ENCODE data around the gene GPR35.

Gene GPR35

DNA sequence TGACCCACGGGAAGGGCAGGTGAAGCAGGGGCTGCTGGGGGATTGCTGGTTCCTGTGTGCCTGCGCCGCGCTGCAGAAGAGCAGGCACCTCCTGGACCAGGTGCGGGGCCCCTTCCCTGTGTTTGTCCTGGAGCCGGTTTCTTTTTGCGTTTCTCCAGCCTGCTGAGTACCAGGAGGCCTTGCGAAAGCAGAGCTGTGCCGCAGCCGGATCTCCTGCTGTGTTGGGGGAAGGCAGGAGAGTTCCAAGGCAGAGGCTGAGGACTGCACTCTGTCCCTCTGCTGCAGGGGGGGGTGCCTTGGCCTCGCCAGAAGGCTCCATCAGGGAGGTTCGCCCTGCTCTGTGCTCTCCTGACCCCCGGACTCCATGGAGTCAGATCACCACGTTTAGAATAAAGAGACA, 35.9 kb upstream of the GPR35 start:
- DNase-seq = no peak

GRCh38 chr2:240589850-240590525, 35.3 kb upstream of the GPR35 start:
- no peak for DNase-seq

- DNase-seq = no peak
These were observed 34.6 kb upstream of the GPR35 start for GRCh38 chr2:240590681-240591111.

GRCh38 chr2:240591226-240591625, 34.1 kb upstream of the GPR35 start:
- no peak for DNase-seq

GRCh38 chr2:240591784-240592183, 33.5 kb upstream of the GPR35 start:
- DNase-seq = no peak

DNA sequence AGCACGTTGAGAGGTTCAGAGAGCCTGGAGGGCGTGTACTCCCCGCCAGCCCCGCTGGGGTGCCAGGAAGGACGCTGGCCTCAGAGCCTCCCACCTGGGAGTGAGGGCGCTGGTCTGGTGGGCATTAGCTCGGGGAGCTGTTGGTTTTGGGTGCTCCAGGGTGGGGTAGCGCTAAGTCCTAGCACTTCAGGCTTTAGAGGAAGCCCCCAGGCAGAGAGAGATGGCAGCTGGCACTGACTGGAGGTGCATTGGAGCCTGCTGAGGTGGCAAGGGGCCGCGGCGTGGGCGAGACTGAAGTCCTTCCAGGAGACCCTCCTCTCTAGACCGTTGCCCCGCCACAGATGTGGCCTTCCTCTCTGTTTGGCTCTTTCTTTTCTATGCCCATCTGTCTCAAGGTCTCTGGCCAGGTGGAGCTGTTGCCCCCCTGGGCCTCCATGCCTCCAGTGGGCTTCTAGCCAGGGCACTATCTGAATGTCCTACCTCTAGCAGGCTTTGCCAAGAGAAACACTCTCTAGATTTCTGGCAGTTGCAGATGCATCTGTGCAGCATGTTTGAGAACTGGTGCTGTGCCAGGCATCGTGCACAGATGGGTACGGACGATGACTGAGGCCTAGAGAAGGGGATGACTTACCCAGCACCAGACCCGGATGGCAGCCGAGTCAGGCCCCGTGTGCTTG, 32.1 kb upstream of the GPR35 start:
- DNase-seq = no peak

DNA sequence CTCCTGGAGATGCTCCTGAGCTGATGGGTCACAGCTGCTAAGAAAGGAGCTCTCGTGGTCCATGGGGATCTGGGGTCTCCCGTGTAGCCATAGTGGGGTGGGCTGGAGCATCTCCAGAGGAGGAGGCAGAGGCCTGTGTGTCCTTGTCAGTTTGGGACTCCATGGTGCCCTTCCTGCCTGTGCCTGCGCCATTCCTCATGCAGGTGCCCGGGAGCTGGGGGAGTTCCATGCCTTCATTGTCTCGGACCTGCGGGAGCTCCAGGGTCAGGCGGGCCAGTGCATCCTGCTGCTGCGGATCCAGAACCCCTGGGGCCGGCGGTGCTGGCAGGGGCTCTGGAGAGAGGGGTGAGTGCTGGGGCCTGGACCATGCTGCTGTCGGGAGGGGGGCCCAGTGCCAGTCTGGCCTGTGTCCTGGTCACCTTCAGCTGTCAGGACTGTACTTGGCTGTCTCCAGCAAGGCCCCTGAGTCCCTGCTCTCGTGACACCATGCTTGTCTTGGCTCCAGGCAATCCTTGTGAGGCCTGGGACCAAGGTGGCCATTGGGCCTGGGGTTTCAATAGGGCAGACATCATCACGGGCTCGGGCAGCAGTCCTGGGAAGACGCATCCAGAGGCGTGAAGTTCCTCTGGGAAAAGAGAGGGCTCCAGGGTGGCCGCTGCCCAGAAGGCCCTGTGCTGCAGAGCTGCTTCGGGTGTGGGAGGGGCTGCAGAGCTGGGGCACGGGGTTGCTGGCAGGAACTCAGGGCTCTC, 31.4 kb upstream of the GPR35 start:
- DNase-seq = no peak

- no peak for DNase-seq
These were observed 30.5 kb upstream of the GPR35 start for GRCh38 chr2:240594511-240595380.

DNA sequence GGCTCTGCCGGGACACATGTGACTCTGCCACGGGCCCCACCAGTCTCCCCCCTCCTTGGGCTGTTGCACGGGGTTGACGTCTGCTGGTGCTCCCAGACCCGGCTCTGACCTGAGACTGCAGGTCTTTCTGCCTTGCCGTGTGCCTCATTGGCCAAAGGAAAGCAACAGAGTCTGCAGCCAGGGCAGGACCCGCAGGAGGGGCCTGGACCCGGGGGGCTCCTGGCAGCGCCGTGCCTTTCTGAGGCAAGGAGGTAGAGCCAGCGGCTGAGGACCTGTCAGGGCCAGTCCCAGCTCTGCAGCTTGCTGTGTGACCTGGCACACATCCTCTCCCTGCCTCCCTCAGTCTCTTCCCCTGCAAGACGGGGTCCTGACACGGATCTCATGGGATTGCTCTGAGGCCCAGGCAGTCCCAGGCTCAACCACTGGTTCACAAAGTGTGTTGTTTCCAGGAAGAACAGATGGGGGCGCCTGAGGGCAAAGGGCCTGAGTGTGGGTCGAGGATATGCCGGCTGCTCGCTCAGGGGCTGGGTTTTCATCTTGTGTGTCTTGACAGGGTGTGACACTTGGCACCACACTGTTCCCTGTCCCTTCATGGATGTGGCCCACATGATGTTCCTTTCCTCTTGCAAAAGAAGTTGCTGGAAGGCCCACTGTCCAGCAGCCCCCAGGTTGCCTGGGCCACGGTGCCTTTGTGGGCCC, 29.8 kb upstream of the GPR35 start:
- DNase-seq = no peak

- no peak for DNase-seq
These were observed 29.2 kb upstream of the GPR35 start for GRCh38 chr2:240596080-240596460.

DNA sequence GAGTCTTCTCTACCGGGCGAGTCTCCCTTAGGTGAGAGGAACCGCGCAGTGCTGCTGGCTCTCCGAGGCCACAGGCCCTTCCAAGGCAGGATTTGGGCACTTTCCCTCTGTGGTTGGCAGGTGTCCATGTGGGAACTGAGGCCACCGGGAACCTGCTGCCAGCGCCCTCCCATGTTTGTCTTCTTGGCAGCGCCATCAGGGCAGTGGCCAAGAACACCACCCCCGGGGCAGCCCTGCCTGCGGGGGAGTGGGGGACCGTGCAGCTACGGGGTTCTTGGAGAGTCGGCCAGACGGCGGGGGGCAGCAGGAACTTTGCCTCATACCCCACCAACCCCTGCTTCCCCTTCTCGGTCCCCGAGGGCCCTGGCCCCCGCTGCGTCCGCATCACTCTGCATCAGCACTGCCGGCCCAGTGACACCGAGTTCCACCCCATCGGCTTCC, 28.8 kb upstream of the GPR35 start:
- DNase-seq = no peak

DNA sequence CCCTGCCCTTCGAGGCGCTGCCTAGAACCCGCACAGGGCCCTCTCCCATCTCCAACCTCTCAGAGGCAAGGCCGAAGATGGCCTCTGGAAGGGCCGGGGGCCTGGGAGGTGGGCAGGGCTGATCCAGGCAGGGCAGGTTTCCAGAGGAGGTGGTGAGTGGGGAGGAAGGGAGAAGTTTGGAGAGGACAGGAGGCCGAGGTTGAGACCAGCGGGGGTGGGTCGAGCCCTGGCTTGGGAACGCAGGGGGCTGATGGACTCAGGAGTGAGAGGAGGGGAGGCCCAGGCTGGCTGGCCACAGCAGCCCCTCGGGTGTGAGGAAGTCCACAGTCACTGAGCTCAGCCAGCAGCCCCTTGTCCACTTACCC, 28.2 kb upstream of the GPR35 start:
- no peak for DNase-seq

- no peak for DNase-seq
These were observed 27.7 kb upstream of the GPR35 start for GRCh38 chr2:240597419-240598181.

GRCh38 chr2:240598311-240598911, 26.9 kb upstream of the GPR35 start:
- no peak for DNase-seq

- no peak for DNase-seq
These were observed 26.1 kb upstream of the GPR35 start for GRCh38 chr2:240599141-240599583.

- DNase-seq = no peak
These were observed 24.8 kb upstream of the GPR35 start for GRCh38 chr2:240600451-240600961.

DNA sequence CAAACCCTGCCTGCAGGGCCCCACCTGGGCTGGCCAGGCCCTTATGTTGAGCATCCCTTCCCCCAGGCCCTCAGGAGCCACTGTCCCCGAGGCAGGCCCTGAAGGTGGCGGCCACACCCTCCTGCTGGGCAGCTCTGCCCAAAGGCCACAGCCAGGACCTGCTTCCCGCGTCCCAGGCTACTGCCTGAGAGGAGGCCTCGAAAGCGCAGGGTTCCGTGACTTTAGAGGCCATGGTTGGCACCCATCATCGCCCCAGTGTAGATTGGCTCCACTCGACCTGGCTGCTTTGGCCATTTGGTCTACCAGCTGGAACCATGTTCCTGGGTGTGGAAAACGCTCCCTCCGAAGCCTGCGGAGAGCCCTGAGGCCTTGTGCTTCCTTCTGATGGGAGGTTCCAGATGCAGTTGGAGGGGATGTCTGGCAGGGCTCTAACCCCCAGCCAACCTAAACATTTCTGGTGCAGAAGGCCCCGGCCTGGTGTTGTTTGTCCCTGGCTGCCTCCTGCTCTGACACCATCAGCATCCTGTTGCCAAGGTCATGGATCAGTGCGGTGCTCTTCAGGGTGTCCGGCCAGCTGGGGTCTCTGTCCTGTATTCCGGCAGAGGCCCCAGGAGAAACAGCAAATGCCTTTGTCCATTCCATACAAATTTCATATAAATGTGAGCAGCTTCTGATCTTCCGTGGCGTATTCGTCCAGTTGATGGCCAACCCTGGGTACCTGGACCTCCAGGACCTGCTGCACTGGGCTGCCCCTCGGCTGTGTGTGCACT, 24.0 kb upstream of the GPR35 start:
- DNase-seq = no peak

- DNase-seq = no peak
These were observed 23.5 kb upstream of the GPR35 start for GRCh38 chr2:240601831-240602160.

DNA sequence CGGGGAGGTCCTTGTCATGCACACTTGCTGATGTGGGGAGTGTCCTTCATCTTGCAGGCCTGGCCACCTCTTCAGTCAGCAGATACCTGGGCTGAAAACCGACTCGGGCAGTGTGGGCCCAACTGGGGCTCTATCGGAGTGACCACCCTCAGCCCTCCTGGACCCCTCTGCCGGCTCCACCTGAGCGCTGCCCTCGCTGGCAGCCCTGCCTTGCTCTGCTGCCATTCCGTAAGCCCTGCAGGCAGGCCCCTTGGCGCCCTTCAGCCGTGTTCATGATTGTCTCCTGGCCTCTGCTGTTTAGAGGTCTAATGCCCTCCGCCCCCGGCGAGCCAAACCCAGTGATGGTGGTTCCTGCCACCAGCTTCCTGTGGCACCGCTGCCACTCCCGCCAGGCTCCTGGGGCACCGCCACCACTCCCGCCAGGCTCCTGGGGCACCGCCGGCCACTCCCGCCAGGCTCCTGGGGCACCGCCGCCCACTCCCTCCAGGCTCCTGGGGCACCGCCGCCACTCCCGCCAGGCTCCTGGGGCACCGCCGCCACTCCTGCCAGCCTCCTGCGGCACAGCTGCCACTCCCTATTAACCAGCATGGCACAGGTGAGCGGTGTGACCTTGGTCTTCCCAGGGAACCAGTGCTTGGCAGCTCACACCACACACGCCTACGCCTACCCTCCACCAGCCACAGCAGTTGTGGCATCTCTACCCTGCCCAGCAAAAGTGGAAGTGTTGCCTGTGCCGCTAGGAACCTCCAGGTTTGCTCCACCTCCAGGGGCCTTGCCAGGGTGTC, 22.8 kb upstream of the GPR35 start:
- no peak for DNase-seq
